HCT116 (cell line): ENCODE data around the gene SPATA16. TPM values are rescaled to one million over a fixed set of nuclear protein-coding genes. Genes with fewer than 3 reads are reported as not detected.

Source experiments
- ATAC-seq: fragments of 200-7000 bp; cut with Tn5 transposase; 2 replicates; pipeline ENCODE4 v1.9.1; 2020; ENCODE audit warnings: mild to moderate bottlenecking, moderate library complexity
- BruUV-seq: library from RNA; stranded (reverse); fragments of 400-500 nt; replicated peaks from 2 replicates; lab custom pipeline; 2021; lab: Mats Ljungman, UMichigan
- CTCF ChIA-PET: fragments of 300-600 bp; sonication (Branson Sonifier 250); formaldehyde crosslinking; loops from one replicate; lab custom pipeline; 2021; ENCODE audit warnings: antibody characterized with exemption; lab: Charles Lee
- POLR2A ChIA-PET: fragments of 300-600, 350-600 bp; sonication (Branson Sonifier 250); formaldehyde crosslinking; loops from one replicate; lab custom pipeline; 2021; ENCODE audit warnings: antibody characterized with exemption; lab: Charles Lee
- RAD21 ChIA-PET, 2 experiments: fragments of 300-600 bp; sonication (Branson Sonifier 250); formaldehyde crosslinking; loops; one replicate each; lab custom pipeline; 2023; ENCODE audit warnings: low total read pairs in 2 of 2; ENCODE audit not compliant: uncharacterized antibody in 2 of 2, unreplicated experiment in 2 of 2, low non-redundant PET in 1 of 2; lab: Charles Lee
- DNase-seq: peaks from one replicate; pipeline ENCODE4 v3.0.0-alpha.2; 2010; ENCODE audit warnings: low read depth, low spot score
- H2AFZ ChIP-seq: fragments of 200-600 bp; shearing (Covaris generic), sonication (generic); 2 replicates; pipeline ENCODE4 v1.6.1; 2017; ENCODE audit warnings: low read depth, mixed run types, mixed read lengths, antibody characterized with exemption, low read length; ENCODE audit not compliant: poor library complexity, severe bottlenecking
- H3K27ac ChIP-seq: 2 replicates; pipeline ENCODE4 v1.5.1; 2012; ENCODE audit warnings: low read depth, low read length
- H3K27me3 ChIP-seq: fragments of 200-600 bp; sonication (generic); 2 replicates; pipeline ENCODE4 v1.6.1; 2016; ENCODE audit warnings: mixed run types, low read length, mixed read lengths; ENCODE audit not compliant: insufficient read depth
- H3K36me3 ChIP-seq, 2 experiments: fragments of 200-500 bp in 1 of 2; fragments of 200-600 bp in 1 of 2; sonication (Bioruptor generic) in 1 of 2; sonication (generic) in 1 of 2; 2 replicates each; pipeline versions ENCODE4 v1.5.1 to v1.6.1; 2014 to 2016; ENCODE audit warnings: low read length in 2 of 2, inconsistent platforms in 1 of 2, mixed read lengths in 1 of 2, mixed run types in 1 of 2; ENCODE audit not compliant: insufficient read depth in 2 of 2, control insufficient read depth in 1 of 2
- H3K4me1 ChIP-seq, 2 experiments: fragments of 200-600 bp in 1 of 2; sonication (generic) in 1 of 2; 2 replicates each; pipeline versions ENCODE4 v1.5.1 to v1.6.1; 2012 to 2017; ENCODE audit warnings: low read length in 2 of 2, inconsistent platforms in 1 of 2, mild to moderate bottlenecking in 1 of 2, mixed read lengths in 1 of 2, mixed run types in 1 of 2, moderate library complexity in 1 of 2; ENCODE audit not compliant: insufficient read depth in 2 of 2, control insufficient read depth in 1 of 2
- H3K4me2 ChIP-seq: fragments of 200-600 bp; sonication (generic); 2 replicates; pipeline ENCODE4 v1.6.1; 2017; ENCODE audit warnings: mixed run types, low read length, mixed read lengths
- H3K4me3 ChIP-seq, 2 experiments: fragments of 200-600 bp in 1 of 2; sonication (generic) in 1 of 2; replicated peaks in 1 of 2; 2 replicates each; pipeline ENCODE4 v1.5.1; 2011 to 2016; ENCODE audit warnings: low read length in 2 of 2, control low read depth in 1 of 2, low read depth in 1 of 2, mild to moderate bottlenecking in 1 of 2, mixed read lengths in 1 of 2, mixed run types in 1 of 2
- H3K79me2 ChIP-seq: fragments of 200-600 bp; sonication (generic); 2 replicates; pipeline ENCODE4 v1.6.1; 2017; ENCODE audit warnings: mild to moderate bottlenecking, mixed run types, low read length, moderate library complexity, mixed read lengths; ENCODE audit not compliant: insufficient read depth
- H3K9ac ChIP-seq: fragments of 200-600 bp; sonication (generic); 2 replicates; pipeline ENCODE4 v1.6.1; 2016; ENCODE audit warnings: low read length, mixed read lengths
- H3K9me2 ChIP-seq: fragments of 200-600 bp; sonication (generic), shearing (Covaris generic); 2 replicates; pipeline ENCODE4 v1.6.1; 2017; ENCODE audit warnings: mixed run types, mild to moderate bottlenecking, moderate library complexity; ENCODE audit not compliant: insufficient read depth
- H3K9me3 ChIP-seq, 2 experiments: fragments of 200-500 bp in 1 of 2; fragments of 200-600 bp in 1 of 2; sonication (Bioruptor generic) in 1 of 2; sonication (generic) in 1 of 2; 2 replicates each; pipeline ENCODE4 v1.6.1; 2014 to 2017; ENCODE audit warnings: low read length in 2 of 2, mixed read lengths in 2 of 2, inconsistent platforms in 1 of 2, low read depth in 1 of 2, mild to moderate bottlenecking in 1 of 2, mixed run types in 1 of 2, moderate library complexity in 1 of 2; ENCODE audit not compliant: control insufficient read depth in 1 of 2, insufficient read depth in 1 of 2
- H4K20me1 ChIP-seq: fragments of 200-600 bp; sonication (generic), shearing (Covaris generic); 2 replicates; pipeline ENCODE4 v1.6.1; 2017; ENCODE audit warnings: mixed run types, mild to moderate bottlenecking, moderate library complexity; ENCODE audit not compliant: insufficient read depth
- ATF3 ChIP-seq: IDR thresholded peaks from 2 replicates; pipeline ENCODE4 v1.6.1; 2012
- CBX3 ChIP-seq: IDR thresholded peaks from 2 replicates; pipeline ENCODE4 v1.6.1; 2012; ENCODE audit warnings: low read depth
- CTCF ChIP-seq, 3 experiments: fragments of 200-600 bp in 1 of 3; sonication (generic) in 1 of 3; IDR thresholded peaks in 2 of 3; conservative IDR thresholded peaks in 1 of 3; 2 replicates each; pipeline ENCODE4 v1.5.1; 2012 to 2017; ENCODE audit warnings: low read depth in 2 of 3, low read length in 2 of 3, antibody characterized with exemption in 1 of 3, borderline replicate concordance in 1 of 3, control low read depth in 1 of 3, mild to moderate bottlenecking in 1 of 3, mixed read lengths in 1 of 3, mixed run types in 1 of 3, moderate library complexity in 1 of 3; ENCODE audit not compliant: insufficient read depth in 1 of 3
- ELF1 ChIP-seq: IDR thresholded peaks from 2 replicates; pipeline ENCODE4 v1.6.1; 2012; ENCODE audit warnings: low read depth, borderline replicate concordance
- EZH2 ChIP-seq: fragments of 200-600 bp; sonication (generic); IDR thresholded peaks from 2 replicates; pipeline ENCODE4 v1.6.1; 2017; ENCODE audit warnings: antibody characterized with exemption, mixed run types
- EZH2phosphoT487 ChIP-seq: fragments of 200-600 bp; IDR thresholded peaks from 2 replicates; pipeline ENCODE4 v1.6.1; 2018; ENCODE audit warnings: antibody characterized with exemption, borderline replicate concordance
- FOSL1 ChIP-seq: IDR thresholded peaks from 2 replicates; pipeline ENCODE4 v1.6.1; 2012; ENCODE audit warnings: low read depth
- JUND ChIP-seq: IDR thresholded peaks from 2 replicates; pipeline ENCODE4 v1.6.1; 2012
- SRF ChIP-seq: IDR thresholded peaks from 2 replicates; pipeline ENCODE4 v1.6.1; 2012; ENCODE audit warnings: low read depth
- TCF7L2 ChIP-seq: IDR thresholded peaks from 2 replicates; pipeline ENCODE4 v1.7.0; 2011; ENCODE audit warnings: borderline replicate concordance, inconsistent platforms; ENCODE audit not compliant: insufficient read depth, insufficient read length; ENCODE audit errors: extremely low read depth
- ZNF274 ChIP-seq: fragments of 200-500 bp; sonication (Bioruptor generic); IDR thresholded peaks from 2 replicates; pipeline ENCODE4 v1.6.1; 2014; ENCODE audit warnings: mild to moderate bottlenecking, low read depth, low read length, inconsistent platforms
- intact Hi-C: fragments of 100-400 bp; cut with micrococcal nuclease; formaldehyde crosslinking; loops from 2 replicates; pipeline ENCODE4 v1.10.0; 2022
- total RNA-seq: library from RNA; stranded (reverse); gene quantifications from one replicate; pipeline ENCODE4 v1.2.1, GENCODE V29; 2021; ENCODE audit not compliant: unreplicated experiment

SPATA16 gene
- total RNA-seq, 1 experiment from 2014 or later, result not detected

GRCh38 chr3:173092038-173092437 lies 49.0 kb downstream of the SPATA16 start (continued):
- no peak for TF ChIP-seq ZNF274
- TF ChIP-seq CTCF (IDR thresholded peaks at IDR 0.05 in 2 of 3, conservative IDR thresholded peaks at IDR 0.05 in 1 of 3; ENCODE audit: borderline replicate concordance in 1 of 3, insufficient read depth in 1 of 3, low read depth in 2 of 3, low read length in 2 of 3), result no peak
- TF ChIP-seq EZH2, result no peak
- TF ChIP-seq ATF3, result no peak
- TF ChIP-seq SRF, result no peak
- TF ChIP-seq FOSL1, result no peak
- no peak for TF ChIP-seq CBX3

GRCh38 chr3:173090492-173090891 lies 50.5 kb downstream of the SPATA16 start:
- no TSS peak for BruUV-seq
- H3K9me2 ChIP-seq, result no peaks in the 10 kb centered on the region
- RAD21 ChIA-PET, result no interaction called here
- no peaks in the 10 kb centered on the region for H3K9me3 ChIP-seq
- DNase-seq, result no peak
- H3K79me2 ChIP-seq, result no peaks in the 10 kb centered on the region
- CTCF ChIA-PET, result no interaction called here
- no peak for ATAC-seq
- H3K9ac ChIP-seq, result no peak overlapping the region
- TF ChIP-seq ELF1 (no peak), EZH2 (no peak), SRF (no peak), TCF7L2 (no peak), EZH2phosphoT487 (no peak), JUND (no peak)
- intact Hi-C loops, result no loop called here
- no peaks in the 10 kb centered on the region for H3K36me3 ChIP-seq
- no peak overlapping the region for H2AFZ ChIP-seq
- no peaks in the 10 kb centered on the region for H3K27me3 ChIP-seq
- no peaks in the 10 kb centered on the region for H4K20me1 ChIP-seq
- no peak overlapping the region for H3K4me2 ChIP-seq
- H3K4me3 ChIP-seq, result no peak overlapping the region
- H3K4me1 ChIP-seq, result no peaks in the 10 kb centered on the region
- H3K27ac ChIP-seq, result no peak overlapping the region
- POLR2A ChIA-PET, result no interaction called here
